HEK293 (cell line): Measurements from ENCODE around the gene ABHD16A.

Source experiments
- ZNF146 ChIP-seq: fragments of 450-650 bp; formaldehyde crosslinking; IDR thresholded peaks from 2 replicates; pipeline ENCODE4 v1.5.1; 2016; ENCODE audit warnings: missing biosample characterization, missing genetic modification characterization
- ZNF292 ChIP-seq: fragments of 450-650 bp; formaldehyde crosslinking; IDR thresholded peaks from 2 replicates; pipeline ENCODE4 v1.5.1; 2016; ENCODE audit warnings: low read depth, missing biosample characterization, missing genetic modification characterization, borderline replicate concordance
- TF ChIP-seq, protein P1 (sequence below): fragments of 450-650 bp; IDR thresholded peaks from 2 replicates; pipeline ENCODE4 v1.5.1; 2018; ENCODE audit warnings: missing biosample characterization, mild to moderate bottlenecking, missing genetic modification characterization
- TF ChIP-seq, protein P2 (sequence below): fragments of 450-650 bp; formaldehyde crosslinking; IDR thresholded peaks from 2 replicates; pipeline ENCODE4 v1.5.1; 2016; ENCODE audit warnings: missing biosample characterization, missing genetic modification characterization

GRCh38 chr6:31715022-31715958 lies 12.2 kb upstream of the ABHD16A start, which contains the start of gene LY6G6D:
- TF ChIP-seq, protein P1, sequence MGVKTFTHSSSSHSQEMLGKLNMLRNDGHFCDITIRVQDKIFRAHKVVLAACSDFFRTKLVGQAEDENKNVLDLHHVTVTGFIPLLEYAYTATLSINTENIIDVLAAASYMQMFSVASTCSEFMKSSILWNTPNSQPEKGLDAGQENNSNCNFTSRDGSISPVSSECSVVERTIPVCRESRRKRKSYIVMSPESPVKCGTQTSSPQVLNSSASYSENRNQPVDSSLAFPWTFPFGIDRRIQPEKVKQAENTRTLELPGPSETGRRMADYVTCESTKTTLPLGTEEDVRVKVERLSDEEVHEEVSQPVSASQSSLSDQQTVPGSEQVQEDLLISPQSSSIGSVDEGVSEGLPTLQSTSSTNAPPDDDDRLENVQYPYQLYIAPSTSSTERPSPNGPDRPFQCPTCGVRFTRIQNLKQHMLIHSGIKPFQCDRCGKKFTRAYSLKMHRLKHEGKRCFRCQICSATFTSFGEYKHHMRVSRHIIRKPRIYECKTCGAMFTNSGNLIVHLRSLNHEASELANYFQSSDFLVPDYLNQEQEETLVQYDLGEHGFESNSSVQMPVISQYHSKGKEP: no peak
- TF ChIP-seq, protein P2, sequence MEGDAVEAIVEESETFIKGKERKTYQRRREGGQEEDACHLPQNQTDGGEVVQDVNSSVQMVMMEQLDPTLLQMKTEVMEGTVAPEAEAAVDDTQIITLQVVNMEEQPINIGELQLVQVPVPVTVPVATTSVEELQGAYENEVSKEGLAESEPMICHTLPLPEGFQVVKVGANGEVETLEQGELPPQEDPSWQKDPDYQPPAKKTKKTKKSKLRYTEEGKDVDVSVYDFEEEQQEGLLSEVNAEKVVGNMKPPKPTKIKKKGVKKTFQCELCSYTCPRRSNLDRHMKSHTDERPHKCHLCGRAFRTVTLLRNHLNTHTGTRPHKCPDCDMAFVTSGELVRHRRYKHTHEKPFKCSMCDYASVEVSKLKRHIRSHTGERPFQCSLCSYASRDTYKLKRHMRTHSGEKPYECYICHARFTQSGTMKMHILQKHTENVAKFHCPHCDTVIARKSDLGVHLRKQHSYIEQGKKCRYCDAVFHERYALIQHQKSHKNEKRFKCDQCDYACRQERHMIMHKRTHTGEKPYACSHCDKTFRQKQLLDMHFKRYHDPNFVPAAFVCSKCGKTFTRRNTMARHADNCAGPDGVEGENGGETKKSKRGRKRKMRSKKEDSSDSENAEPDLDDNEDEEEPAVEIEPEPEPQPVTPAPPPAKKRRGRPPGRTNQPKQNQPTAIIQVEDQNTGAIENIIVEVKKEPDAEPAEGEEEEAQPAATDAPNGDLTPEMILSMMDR (tag by site-specific recombination): no peak
- no peak for TF ChIP-seq ZNF292
- no peak for TF ChIP-seq ZNF146
